Stomach (tissue), 9 donors: ENCODE measurements around the gene PAX5. TPM values are rescaled to one million over a fixed set of nuclear protein-coding genes. Genes with fewer than 3 reads are reported as not detected.

Experiments used
- DNase-seq, 2 donors: peaks; one replicate each; pipeline versions ENCODE4 v3.0.0 to v3.0.0-alpha.2; 2013 to 2019
- H3K27ac ChIP-seq, 5 donors: fragments of 200-600 bp in 4 of 5; sonication (generic) in 4 of 5; one replicate each; pipeline ENCODE4 v1.5.1; 2013 to 2019; ENCODE audit warnings: mild to moderate bottlenecking in 1 of 5, moderate library complexity in 1 of 5
- H3K27me3 ChIP-seq, 3 donors: fragments of 200-600 bp; sonication (generic); one replicate each; pipeline ENCODE4 v1.5.1; 2017 to 2019; ENCODE audit warnings: mixed run types in 1 of 3
- H3K36me3 ChIP-seq, 4 donors: fragments of 200-600 bp; sonication (generic); 1 replicate in 3 of 4; 2 replicates in 1 of 4; pipeline ENCODE4 v1.5.1; 2016 to 2019
- H3K4me1 ChIP-seq, 4 donors: fragments of 200-600 bp; sonication (generic); one replicate each; pipeline ENCODE4 v1.5.1; 2016 to 2019
- H3K4me3 ChIP-seq, 4 donors: fragments of 200-600 bp; sonication (generic) in 3 of 4; one replicate each; pipeline ENCODE4 v1.5.1; 2016 to 2019; ENCODE audit warnings: mild to moderate bottlenecking in 1 of 4
- H3K9me3 ChIP-seq, 4 donors: fragments of 200-600 bp; sonication (generic); one replicate each; pipeline ENCODE4 v1.5.1; 2016 to 2019
- EP300 ChIP-seq: sonication (generic); formaldehyde crosslinking; IDR thresholded peaks from one replicate; pipeline ENCODE4 v1.6.1; 2017; ENCODE audit warnings: antibody characterized with exemption
- POLR2A ChIP-seq, 4 donors: fragments of 450-650 bp; IDR thresholded peaks; one replicate each; pipeline ENCODE4 v1.6.1; 2016; ENCODE audit warnings: antibody characterized with exemption in 4 of 4, control low read depth in 2 of 4, mild to moderate bottlenecking in 1 of 4, moderate library complexity in 1 of 4
- POLR2AphosphoS5 ChIP-seq, 3 donors: sonication (generic); formaldehyde crosslinking; IDR thresholded peaks; one replicate each; pipeline ENCODE4 v1.6.1; 2016; ENCODE audit warnings: antibody characterized with exemption in 3 of 3
- WGBS, 5 donors: extraction: QIAGEN DNeasy Blood & Tissue Kit in 3 of 5; methylation state at CpG; one replicate each; pipeline versions ENCODE4 v1.1.5 to v1.1.7; 2013 to 2018; 5-methylcytosine and 5-hydroxymethylcytosine counted together
- intact Hi-C: fragments of 100-400 bp; cut with DNase I; formaldehyde crosslinking; loops from one replicate; pipeline ENCODE4 v1.15.1; 2023; ENCODE audit warnings: low total_unique reads
- polyA plus RNA-seq, 3 donors: library from polyadenylated mRNA; stranded (reverse); fragments of 200-250 nt; gene quantifications; one replicate each; pipeline ENCODE4 v1.2.3, GENCODE V29; 2013
- total RNA-seq, 5 donors: library from RNA; depleted of rRNA; stranded (reverse); fragments of >200 nt; gene quantifications; one replicate each; pipeline versions ENCODE4 v1.1.0 to v1.2.3, GENCODE V29; 2014 to 2016
- TF ChIP-seq, protein P1 (sequence below), 7 experiments: fragments of 450-650 bp in 4 of 7; fragments of 200-600 bp in 3 of 7; sonication (generic) in 3 of 7; IDR thresholded peaks; one replicate each; pipeline ENCODE4 v1.5.1; 2016 to 2019; ENCODE audit warnings: antibody characterized with exemption in 7 of 7, control low read depth in 2 of 7, mild to moderate bottlenecking in 1 of 7
- donor health status: healthy with polysubstance abuse.
- donor health status: Bipolar disorder and iron deficiency.
- donor health status: healthy.

The PAX5 gene
- total and polyA plus RNA-seq, 8 donors = 0.43 to 1.3 TPM; not detected in 6

DNA sequence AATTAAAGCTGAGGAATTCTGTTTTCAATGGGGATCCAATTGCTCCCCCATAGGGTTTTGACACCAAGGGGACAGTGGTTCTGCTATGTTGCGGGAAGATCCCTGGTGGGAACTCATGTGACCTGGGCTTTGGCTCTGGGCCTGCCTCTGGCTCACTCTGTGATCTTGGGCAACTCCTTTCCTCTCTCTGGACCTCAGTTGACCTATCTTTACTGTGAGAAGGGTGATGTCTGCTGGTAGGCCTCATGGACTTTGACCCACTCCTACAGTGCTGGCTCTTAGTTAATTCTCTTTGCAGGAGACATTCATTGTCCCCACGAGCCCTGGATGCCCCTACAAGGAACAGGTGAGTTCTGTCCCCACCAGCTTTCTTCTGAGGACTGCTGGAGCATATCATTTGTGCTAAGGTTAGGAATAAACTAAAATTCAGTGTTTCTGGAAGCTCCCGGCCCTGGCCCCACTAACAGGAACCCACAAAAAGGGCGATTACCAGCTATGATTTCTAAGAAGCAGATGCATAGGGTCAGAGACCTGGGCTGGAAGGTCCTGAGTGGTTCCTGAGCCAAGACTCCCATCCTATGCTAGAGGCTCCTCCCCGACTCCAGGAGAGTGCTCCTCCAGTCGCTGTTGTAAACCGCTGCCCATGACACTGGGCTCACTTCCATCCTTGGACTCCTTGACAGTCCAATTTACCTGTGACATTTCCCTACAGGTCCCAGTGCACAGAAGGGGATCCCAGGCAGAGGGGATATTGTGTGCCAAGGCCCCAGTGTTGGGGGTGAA, 218.3 kb downstream of the PAX5 start:
- TF ChIP-seq, protein P1, sequence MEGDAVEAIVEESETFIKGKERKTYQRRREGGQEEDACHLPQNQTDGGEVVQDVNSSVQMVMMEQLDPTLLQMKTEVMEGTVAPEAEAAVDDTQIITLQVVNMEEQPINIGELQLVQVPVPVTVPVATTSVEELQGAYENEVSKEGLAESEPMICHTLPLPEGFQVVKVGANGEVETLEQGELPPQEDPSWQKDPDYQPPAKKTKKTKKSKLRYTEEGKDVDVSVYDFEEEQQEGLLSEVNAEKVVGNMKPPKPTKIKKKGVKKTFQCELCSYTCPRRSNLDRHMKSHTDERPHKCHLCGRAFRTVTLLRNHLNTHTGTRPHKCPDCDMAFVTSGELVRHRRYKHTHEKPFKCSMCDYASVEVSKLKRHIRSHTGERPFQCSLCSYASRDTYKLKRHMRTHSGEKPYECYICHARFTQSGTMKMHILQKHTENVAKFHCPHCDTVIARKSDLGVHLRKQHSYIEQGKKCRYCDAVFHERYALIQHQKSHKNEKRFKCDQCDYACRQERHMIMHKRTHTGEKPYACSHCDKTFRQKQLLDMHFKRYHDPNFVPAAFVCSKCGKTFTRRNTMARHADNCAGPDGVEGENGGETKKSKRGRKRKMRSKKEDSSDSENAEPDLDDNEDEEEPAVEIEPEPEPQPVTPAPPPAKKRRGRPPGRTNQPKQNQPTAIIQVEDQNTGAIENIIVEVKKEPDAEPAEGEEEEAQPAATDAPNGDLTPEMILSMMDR (IDR thresholded peaks at IDR 0.05) = no peak
- TF ChIP-seq POLR2AphosphoS5 (IDR thresholded peaks at IDR 0.05) = no peak
- TF ChIP-seq EP300 = no peak
- no peak for DNase-seq
- Histone ChIP-seq H3K9me3 (peaks cover 0 to 5% (median 3%) of the 10 kb centered on the region in 4 donors), H3K4me3 (no peak overlapping the region), H3K27me3 (peaks cover 0 to 52% (median 32%) of the 10 kb centered on the region in 3 donors), H3K4me1 (peaks cover 8 to 18% (median 12%) of the 10 kb centered on the region in 4 donors), H3K36me3 (no peaks in the 10 kb centered on the region), H3K27ac (no peak overlapping the region)
- intact Hi-C loops = no loop called here
- WGBS, 5 donors = 84 to 90% (median 86%) methylated on average over 7 of the region's 7 CpGs

DNA sequence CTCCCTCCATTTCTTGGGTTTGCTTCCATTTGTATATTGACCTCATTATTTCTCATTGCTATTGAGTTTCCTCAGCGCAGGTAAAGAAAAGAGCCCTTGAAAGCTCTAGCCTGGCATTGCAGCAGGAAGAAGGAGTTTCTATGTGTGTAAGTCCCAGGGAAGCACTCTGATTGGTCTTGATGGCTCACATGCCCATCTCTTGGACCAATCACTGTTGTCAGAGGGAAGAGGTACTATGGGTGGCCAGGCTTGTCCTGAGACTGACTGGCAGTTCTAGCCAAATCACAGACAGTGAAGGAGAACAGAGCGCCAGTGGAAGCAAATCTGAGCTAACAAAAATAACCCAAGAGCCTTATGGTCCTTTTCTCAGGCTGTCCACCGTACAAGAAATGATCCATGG, 219.0 kb downstream of the PAX5 start:
- no peak for DNase-seq
- H3K4me3 ChIP-seq = no peak overlapping the region
- H3K36me3 ChIP-seq = no peaks in the 10 kb centered on the region
- peaks cover 8 to 18% (median 12%) of the 10 kb centered on the region in 4 donors for H3K4me1 ChIP-seq
- intact Hi-C loops = no loop called here
- no peak for TF ChIP-seq POLR2AphosphoS5 (IDR thresholded peaks at IDR 0.05)
- no peak overlapping the region for H3K27ac ChIP-seq
- H3K9me3 ChIP-seq = peaks cover 0 to 5% (median 3%) of the 10 kb centered on the region in 4 donors
- peaks cover 0 to 44% (median 25%) of the 10 kb centered on the region in 3 donors for H3K27me3 ChIP-seq
- WGBS, 5 donors = 92 to 98% (median 94%) methylated on average over 3 of the region's 3 CpGs

DNA sequence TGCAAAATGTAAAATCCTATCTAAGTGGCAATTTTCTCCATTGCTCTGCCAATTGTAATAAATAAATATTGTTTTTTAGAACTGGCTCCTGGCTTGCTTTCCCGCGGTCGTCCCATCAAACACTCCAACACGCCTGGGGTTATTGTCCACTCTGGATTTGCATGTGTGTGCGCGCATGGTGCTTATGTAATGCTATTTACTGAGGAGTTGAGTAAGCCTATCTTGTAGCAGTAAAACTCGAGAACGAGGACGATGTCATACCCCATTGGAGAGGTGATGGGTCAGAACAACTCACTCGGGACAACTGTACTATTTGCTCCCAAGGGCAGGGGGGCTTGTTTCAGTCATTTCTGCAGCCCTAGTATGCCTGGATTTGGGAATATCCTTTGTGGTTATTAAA, 220.9 kb downstream of the PAX5 start:
- Histone ChIP-seq H3K4me1 (peaks cover under 1 to 4% (median 2%) of the 10 kb centered on the region in 4 donors), H3K9me3 (peaks cover 0 to 5% (median 3%) of the 10 kb centered on the region in 4 donors), H3K27ac (no peak overlapping the region), H3K4me3 (no peak overlapping the region), H3K27me3 (peaks cover 0 to 26% (median 9%) of the 10 kb centered on the region in 3 donors), H3K36me3 (no peaks in the 10 kb centered on the region)
- no peak for DNase-seq
- no peak for TF ChIP-seq POLR2AphosphoS5 (IDR thresholded peaks at IDR 0.05)
- TF ChIP-seq POLR2A (IDR thresholded peaks at IDR 0.05) = no peak
- no peak for TF ChIP-seq EP300
- TF ChIP-seq, protein P1 (IDR thresholded peaks at IDR 0.05) = no peak
- intact Hi-C loops = no loop called here
- 81 to 83% (median 82%) methylated on average over 10 of the region's 10 CpGs for WGBS, 5 donors

DNA sequence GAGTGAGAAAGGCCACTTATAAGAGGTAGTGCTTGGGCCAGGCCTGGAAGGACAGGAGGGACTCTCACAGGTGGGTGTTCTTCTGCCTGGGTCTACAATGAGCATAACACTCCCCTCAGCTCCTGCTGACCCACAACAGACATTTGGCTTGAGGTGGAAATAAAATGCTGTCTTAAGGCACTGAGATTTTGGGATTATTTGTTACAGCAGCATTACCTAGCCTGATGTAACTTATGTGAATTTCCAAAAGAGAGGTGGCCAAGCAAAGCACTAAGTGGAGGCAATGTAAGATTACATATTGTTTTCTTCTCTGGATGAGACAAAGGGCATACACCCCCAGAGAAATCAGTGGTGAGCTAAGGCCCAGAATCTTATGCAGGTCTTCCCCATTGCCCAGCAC, 221.5 kb downstream of the PAX5 start:
- DNase-seq = no peak
- H3K9me3 ChIP-seq = peaks cover 0 to 5% (median 3%) of the 10 kb centered on the region in 4 donors
- H3K27ac ChIP-seq = no peak overlapping the region
- TF ChIP-seq, protein P1 (IDR thresholded peaks at IDR 0.05) = no peak
- TF ChIP-seq POLR2AphosphoS5 (IDR thresholded peaks at IDR 0.05) = no peak
- TF ChIP-seq EP300 = no peak
- no peak for TF ChIP-seq POLR2A (IDR thresholded peaks at IDR 0.05)
- H3K27me3 ChIP-seq = peaks cover 0 to 25% (median 3%) of the 10 kb centered on the region in 3 donors
- intact Hi-C loops = no loop called here
- H3K4me3 ChIP-seq = no peak overlapping the region
- H3K36me3 ChIP-seq = no peaks in the 10 kb centered on the region
- no peaks in the 10 kb centered on the region for H3K4me1 ChIP-seq

- H3K4me1 ChIP-seq = no peaks in the 10 kb centered on the region
- no peak overlapping the region for H3K27ac ChIP-seq
- WGBS, 5 donors = 44 to 74% (median 57%) methylated on average over 4 of the region's 4 CpGs
- H3K9me3 ChIP-seq = peaks cover 0 to 6% (median 3%) of the 10 kb centered on the region in 4 donors
- H3K36me3 ChIP-seq = no peaks in the 10 kb centered on the region
- no peak overlapping the region for H3K4me3 ChIP-seq
- intact Hi-C loops = no loop called here
- TF ChIP-seq POLR2A (IDR thresholded peaks at IDR 0.05) = no peak
- TF ChIP-seq, protein P1 (IDR thresholded peaks at IDR 0.05) = no peak
- no peak for TF ChIP-seq POLR2AphosphoS5 (IDR thresholded peaks at IDR 0.05)
- no peak for TF ChIP-seq EP300
- no peak for DNase-seq
- peaks cover 0 to 22% (median 0%) of the 10 kb centered on the region in 3 donors for H3K27me3 ChIP-seq
Measured at GRCh38 chr9:36808251-36808650, 225.8 kb downstream of the PAX5 start.
